NCI-H187 (cell line): ENCODE results near the gene PRKCD.
"Not testable (repeated sequence)": the region's sequence is repeated elsewhere in the genome, so short reads cannot be mapped to it uniquely, and the experiment has no call there.

Source experiments
- DNase-seq, 2 experiments: peaks; one replicate each; lab custom pipeline; 2025; lab: John Stamatoyannopoulos, UW

PRKCD gene

DNA sequence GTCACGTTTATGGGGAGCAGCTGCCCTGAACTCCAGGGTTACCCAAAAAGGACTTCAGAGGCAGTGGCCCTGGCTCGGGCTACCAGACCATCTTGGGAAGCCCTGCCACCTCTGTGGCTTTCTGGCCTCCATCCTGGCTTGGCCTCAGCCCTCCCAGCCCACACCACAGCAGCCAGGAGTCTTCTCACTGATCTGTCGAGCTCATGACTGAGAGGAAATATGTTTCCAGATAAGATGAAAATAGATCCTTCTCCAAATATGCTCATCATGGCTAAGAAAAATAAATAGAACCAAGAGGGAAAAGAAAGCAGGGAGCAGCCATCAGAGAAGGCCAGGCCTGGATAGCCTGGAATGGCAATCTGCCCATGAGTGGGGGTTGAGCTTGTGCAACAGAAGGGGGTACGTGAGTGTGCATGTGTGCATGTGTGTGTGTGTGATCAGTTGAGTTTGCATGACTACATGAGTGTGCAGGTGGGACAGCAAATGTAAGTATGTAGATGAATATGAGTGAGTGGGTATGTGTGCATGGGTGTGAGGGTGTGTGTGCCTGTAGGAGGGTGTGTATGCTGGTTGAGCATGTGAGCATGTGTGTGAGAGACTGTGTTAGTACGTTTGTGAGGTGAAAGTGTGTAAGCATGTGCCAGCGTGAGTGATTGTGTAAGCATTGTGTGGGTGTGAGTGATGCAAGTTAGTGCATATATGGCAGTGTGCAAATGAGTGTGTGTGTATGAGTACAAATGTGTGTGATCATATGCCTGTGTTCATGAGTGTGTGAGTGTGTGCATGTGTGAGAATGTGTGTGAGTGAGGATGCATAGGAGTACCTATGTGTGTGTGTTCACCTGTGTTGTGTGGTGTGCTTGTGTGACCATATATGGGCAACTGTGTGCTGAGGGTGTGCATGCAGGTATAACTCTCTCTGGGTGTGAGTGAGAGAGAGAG is 20.8 kb upstream of the PRKCD start:
- DNase-seq: no peak

DNA sequence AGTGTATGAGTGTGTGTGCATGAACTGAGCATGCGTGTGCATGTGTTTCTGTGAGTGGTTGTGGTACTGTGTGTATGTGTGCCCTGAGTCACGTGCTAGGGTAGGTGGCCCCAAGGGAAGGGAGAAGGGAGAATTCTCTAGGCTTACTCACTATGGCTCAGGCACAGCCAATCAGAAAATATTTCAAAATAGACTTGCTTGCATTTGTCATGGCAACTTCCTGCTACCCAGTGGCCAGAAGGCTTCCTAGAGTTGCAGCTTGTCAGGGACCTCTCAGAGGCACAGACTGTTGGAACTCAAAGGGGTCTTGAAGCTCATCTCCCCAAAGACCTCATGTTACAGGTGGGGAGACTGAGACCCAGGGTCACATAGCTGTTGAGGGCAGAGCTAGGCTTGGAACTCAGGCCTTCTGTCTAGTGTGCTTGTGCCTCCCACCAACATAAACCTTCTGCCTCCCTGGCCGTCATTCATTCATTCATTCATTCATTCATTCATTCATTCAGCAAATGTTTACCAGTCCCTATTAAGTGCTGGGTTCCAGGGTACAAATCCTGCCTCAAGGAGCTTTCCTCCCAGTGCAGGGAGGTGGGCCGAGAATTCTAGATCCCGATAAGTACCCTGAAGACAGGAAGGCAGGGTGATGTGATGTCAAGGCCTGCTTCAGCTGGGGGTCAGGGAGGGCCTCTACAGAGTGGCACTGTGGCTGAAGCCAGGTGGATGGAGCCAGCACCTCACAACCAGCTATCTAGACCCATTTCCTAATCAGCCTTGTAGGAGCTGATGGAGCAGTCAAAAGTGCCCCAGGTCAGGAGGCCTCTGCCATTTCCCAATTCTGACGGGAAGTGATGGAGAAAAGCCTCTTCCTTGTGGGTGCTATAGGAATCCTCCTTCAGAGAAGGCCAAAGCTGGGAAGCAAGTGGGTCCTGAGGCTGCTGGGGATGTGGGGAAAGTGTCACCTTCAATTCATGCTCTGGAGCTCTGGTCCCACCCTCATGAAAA is 19.9 kb upstream of the PRKCD start:
- DNase-seq: no peak

DNA sequence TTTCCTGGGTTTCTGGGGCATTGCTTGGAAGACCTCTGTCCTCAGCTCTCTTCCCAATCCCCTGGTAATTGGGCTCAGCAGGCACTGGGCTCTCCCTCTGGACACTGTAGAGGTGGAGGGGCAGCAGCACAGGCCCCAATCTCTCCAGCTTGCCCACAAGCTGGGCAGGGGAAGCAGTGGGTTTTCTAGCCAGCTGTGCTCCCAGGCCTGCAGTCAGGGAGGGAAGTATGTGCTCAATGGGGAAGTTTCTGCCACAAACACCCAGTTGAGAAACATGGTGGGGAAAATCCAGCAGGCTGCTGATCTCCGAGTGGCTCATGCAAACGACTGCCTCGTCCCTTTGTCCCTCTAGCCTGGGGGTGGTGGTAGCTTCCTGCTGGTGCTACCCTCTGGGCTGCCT is 18.0 kb upstream of the PRKCD start:
- no peak for DNase-seq

DNA sequence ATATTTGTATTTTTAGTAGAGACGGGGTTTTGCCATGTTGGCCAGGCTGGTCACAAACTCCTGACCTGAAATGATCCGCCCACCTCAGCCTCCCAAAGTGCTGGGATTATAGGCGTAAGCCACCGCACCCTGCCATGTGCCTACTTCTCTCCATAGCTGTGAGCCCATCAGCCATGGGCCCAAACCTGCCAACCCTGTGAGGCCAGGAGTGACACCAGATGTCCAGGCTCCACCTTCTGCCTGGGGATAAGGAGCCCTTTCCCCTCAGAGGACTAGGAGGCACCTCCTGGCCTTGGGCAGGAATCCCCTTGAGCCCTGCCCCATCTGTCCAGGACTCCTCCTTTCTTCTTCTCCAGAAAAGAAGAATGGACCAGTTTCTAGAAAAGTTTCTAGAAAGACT is 16.6 kb upstream of the PRKCD start:
- no peak for DNase-seq

DNA sequence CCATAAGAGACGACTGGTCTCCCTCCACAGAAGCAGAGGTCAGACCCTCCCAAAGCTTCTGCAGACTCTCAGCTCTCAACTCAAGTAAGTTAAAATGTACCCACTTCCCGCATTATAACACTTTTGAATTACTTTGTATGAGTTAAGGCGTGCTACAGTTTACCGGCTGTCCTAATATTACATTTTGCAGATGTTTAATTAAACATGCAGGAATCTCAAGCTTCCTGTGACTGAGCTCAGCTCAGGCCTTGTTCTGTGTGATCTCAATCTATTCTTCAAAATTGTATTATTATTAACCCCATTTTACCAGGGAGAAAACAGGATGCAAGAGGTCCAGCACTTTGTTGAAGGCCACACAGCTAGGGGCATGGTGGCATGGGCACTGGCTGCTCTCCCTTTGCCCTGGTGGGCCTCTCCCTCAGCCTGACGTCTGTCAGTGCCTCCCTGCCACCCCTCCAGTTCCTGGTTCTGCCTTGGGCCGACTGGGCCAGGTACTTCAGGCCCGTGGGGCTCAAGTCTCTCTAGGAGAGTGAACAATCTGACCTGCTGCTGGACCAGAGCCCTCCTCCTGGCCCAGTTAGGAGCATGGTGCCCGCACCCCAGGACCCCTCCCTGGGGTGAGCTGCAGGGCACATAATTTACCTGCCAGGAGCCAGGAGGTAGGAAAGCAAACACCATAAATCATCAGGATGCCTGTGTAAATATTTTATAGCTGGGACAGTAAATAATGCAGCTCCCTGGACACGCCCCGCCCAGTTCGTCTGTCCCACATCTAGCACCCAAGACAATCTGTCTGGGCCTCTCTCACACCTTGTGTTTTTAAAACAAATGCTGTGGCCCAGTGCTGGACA is 15.9 kb upstream of the PRKCD start:
- DNase-seq: no peak

DNA sequence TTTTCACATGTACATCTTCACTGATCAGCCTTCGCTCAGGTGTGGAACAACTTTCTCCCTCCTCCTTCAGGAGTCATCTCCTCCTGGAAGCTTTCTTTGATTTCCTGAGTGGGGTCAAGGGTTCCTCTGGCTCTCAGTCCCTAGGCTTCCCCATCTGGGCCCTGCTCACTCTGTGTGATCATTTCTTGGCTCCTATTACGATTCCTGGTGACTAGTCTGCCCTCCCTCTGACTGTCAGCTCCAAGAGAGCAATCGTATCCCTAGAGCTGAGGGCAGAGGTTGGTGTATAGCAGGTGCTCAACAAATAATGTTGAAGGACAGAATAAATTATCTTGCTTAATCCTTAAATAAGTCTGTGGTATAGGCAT is 15.3 kb upstream of the PRKCD start:
- DNase-seq: no peak

DNA sequence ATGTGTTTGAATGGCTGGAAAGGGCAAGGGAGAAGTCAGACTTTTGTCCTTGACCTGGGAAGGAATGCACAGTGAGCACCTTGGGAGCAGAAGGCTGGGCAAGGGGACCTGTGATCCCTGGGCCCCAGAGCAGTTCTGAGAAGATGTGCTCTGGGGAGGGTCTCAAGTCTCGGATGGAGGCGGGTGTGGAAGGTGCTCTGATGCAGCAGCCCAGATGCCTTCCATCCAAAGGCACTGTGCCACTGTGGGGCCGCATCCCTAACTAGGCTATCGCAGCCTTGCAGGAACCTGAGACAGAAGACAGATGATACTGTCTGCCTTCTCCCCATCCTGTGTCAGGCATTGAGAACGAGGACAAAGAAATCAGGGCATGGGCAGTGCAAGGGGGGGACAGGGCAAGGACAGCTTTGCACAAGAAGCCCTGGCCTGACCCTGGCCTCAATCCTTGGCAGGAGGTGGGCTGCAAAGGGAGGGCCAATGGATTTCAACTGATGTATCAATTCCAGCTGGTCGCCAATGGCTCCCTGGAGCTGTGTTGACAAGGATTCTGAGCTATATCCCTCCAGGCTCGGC is 14.6 kb upstream of the PRKCD start:
- no peak for DNase-seq

DNA sequence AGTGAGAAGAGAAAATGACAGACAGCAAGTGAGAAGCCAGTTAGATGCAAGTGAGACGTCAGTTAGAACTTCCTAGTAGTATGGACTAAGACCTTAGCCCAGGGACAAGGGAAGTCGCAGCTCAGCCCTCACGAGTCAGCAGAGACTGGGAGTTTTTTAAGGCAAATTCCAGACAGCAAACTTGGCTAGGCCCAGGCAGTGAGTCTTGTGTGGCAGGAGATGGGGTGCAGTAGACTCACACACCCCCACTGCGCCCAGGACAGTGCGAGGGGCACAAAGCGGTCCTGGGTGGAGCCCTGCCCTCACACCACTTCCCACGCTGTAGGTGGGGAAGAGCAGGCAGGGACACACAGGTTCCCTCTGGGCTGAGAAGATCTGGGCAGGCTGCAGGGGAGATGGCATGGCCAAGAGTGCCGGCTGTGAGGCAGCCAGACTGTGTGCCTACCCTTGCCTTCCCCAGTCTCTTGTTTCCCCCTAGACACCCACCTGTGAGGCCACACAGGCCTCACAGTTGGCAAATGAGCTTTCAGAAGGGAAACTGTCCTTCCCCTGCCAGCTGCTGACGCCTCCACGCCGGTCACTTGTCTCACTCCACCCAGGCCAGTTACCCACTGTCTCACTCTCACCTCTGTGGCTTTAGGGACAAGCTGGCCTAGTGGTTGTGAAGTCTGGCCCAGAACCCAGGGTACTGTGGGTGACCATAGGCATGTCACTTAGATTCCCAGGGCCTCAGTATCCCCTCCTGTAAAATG is 13.7 kb upstream of the PRKCD start:
- no peak for DNase-seq

DNA sequence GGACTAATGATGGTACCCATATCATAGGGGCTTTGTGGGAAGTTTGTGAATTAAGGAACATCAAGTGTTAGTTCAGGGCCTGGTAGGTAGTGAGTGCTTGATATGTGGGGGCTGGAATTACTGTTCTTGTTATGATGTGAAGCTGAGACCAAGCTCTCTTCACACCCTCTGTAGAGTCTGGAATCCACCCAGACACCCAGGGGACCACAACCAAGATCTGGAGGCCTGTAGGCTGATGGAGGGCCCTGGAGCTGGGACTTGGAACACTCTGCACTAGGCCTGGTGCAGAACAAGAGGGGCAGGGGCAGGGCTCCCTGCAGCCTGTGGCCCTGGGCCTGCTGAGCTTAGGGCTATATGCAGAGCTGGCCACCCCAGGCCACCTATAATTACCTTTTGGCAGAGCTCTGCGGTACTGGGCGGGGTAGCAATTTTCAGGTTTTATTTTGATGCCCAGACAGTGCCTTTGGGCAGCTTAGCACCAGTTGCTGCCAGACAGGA is 13.1 kb upstream of the PRKCD start:
- no peak for DNase-seq

DNA sequence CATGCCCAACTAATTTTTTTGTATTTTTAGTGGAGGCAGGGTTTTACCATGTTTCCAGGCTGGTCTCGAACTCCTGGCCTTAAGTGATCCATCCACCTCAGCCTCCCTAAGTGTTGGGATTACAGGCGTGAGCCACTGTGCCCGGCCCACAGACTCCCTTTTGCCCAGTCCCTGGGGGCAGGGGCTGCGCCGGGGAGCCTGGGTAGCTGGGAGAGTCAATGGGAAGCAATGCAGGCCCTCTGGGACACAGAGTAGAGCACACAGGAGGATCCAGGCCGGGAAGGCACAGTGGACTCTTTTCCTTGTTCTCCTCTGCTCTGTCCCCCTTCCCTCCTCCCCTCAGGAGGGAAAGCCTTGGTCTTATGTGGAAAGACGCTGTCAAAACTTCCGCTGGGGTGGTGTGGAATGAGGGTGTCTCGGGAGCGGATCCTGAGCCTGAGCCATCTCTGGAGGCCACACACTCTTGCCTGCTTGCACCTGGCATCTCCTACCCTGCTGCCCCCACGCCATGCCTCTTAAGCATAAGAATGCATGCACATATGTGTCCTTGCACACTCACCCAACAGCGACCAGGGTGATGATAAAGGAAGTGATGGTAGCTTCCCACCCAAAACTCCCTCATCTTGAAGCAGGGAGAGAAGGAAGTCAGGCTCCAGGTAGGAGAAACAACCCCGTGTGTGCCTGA is 11.9 kb upstream of the PRKCD start:
- DNase-seq: no peak

DNA sequence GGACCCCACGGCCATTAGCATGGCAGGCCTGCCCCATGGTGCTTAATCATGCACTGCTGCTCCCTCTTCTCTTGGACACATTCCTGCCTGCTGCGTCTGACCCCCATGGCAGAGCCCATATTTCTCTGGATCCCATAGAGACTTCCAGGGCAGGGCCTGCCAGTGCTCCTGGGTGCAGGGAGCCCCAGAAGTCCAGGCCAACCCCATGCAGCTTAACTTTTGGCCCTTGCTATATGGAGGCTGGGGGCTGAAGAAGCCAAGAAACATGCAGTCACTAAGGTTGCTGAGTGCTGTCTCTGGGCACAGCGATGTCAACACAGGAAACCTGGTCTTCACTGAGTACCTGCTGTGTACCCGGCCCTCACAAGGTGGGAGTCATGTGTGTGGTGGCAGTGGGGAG is 11.3 kb upstream of the PRKCD start:
- no peak for DNase-seq

DNA sequence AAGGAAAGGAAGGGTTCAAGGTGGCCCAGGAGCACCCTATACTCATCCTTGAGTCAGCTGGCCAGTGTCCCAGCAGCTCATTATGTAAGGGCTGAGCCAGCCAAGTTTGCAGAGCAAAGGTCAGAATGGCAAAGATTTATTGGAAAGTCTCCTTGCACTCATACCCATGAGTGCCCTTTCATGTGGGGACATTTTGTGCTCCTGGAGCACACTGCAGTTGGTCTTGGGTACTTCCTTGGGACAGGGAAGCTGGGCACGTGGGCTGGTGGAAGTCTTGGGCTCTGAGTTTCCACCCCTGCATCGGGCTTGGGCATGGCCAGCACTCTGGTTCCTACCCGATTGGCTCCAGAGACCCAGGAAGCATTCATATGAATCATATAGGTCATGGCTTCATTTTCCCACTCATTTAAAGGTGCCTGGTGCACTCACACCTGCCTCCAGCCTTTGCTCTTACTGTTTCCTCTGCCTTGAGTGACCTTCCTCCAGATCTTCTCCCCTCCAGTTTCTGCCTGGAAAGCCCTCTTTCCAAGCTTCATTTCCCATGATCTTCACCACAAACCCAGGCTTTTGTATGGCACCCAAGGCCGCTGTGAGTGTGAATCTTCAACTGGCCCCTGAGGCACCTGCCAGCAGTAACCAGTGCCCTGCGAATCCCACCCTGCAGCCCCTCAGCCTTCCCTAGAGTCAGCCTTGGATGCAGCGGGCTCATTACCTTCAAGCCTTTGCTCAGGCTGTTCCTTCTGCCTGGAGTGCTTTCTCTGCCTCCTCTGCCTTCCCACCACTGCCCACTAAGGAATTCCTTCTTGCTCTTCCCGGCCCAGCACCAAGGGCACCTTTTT is 10.5 kb upstream of the PRKCD start:
- DNase-seq: no peak

DNA sequence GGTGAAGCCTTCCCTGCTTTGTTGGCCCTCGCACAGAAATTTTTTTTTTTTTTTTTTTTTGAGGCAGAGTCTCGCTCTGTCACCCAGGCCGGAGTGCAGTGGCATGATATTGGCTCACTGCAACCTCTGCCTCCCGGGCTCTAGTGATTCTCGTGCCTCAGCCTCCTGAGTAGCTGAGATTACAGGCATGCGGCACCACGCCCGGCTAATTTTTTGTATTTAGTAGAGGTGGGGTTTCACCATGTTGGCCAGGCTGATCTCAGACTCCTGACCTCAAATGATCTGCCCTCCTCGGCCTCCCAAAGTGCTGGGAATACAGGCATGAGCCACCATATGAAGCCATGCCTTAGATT is 9.9 kb upstream of the PRKCD start:
- DNase-seq: not testable (repeated sequence)

DNA sequence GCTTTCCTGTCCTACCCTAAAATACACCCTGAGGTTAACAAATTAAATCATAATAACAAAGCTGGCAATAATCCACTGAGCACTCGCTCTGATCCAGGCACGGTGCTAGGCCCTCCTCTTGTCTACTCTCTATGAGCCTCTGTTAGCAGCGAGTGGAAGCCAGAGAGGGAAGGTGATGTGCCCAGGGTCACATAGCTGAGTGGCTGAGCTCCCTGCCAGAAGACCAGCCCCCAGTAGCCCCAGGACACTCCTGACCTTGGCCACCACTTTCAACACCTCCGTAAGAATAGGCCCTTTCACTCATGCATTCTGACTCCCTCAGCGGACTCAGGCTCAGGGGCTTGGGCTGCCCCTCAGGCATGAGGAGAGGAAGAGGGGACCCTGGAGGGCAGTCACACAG is 9.5 kb upstream of the PRKCD start:
- DNase-seq: no peak

DNA sequence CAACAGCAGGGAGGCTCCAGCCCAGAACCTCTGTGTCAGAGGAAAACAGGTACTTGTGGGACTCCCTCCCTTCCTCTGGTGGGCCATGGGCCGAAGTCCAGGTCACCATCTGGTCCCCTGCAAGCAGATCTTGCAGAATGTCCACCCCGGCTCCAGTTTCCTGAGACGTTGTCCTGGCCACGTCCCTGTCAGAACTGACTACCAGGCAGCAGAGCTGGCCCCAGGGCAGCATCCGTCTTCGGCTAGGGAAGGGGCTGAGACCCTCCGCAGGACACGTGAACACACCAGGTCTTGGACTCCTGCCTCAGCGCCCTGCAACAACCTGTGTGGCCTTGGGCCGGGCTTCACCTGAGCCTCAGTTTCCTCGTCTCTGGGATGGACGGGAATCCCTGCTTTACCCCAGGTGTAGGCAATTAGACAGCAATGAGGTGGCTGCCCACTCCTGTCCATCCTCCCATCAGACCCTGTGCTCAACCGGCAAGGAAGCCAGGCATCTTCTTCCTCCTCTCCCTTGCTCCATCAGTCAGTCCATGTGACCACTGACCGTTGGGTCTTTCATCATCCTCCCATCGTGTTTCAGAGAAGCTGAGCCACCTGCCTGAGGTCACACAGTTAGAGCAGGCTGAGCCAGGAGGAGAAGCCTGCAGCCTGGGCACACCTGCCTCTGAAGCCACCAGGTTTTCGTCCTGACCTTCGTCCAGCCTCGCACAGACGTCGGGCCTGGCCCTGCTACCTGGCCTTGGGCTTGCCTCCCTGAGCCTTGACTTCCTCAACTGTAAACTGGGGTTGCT is 8.9 kb upstream of the PRKCD start:
- DNase-seq: no peak

DNA sequence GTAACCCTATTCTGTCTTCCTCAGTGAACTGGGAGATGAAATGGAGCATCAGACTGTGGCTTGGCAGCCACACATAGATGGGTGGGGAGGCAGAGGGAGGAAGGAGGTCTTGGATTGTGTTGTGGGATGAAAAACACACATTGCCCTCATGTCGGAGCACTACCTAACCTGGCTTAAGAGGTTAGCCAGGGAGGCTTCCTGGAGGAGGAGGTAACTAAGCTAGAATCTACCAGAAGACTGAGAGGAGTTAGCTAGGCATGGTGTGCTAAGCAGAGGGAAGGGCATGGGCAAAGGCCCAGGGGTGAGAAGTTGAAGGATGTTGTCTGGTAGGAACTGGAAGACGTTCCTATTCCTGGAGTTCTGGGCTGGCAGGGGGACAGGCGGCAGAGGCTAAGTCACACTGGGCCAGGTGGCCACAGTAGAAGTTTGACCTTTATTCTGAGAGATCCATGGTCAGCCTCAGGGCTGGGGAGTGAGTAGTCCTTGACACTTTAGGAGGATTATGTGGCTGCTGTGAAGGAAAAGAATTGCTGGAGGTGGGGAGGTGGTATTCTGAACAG is 7.7 kb upstream of the PRKCD start:
- no peak for DNase-seq

DNA sequence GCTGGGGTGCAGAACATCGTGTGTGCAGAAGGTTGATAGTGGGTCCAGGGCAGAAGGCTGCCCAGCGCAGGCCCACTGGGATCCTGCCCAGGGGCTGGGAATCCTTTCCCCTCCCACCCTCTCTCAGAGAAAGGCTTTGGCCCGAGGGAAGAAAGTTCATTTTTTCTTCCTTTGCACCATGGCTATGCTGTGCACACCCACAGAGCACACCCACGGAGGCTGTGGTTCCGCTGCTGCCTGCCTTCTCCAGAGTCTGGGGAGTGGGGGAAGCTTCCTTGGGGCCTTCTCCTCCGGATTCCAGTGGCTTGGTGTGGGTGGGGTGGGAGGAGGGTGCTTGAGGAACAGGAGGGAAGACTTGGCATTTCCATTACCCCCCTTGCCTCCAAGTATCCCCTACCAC is 7.0 kb upstream of the PRKCD start:
- DNase-seq: no peak

DNA sequence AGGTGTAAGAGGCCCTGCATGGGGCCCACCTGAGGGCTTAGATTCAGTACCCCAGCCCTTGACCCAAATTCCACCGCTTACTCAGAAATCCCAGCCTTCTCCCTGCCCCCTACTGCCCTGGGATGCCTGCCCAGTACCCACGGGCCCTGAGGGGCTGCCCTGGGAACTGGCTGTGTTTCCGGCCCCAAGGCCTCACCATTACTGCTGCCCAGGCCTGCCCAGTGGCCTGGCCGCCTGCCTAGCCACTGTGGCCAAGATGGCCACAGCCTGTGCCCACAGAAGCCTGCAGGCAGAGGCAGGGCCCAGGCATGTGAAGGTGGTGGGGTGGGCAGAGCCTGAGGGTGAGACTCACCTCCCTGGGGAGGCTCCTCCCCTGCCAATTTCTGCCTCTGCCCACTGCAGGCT is 6.1 kb upstream of the PRKCD start:
- no peak for DNase-seq
